Thoracic aorta (tissue), 2 donors: ENCODE data around the gene RNF144A. TPM values are rescaled to one million over a fixed set of nuclear protein-coding genes. Genes with fewer than 3 reads are reported as not detected.

Experiments used
- ATAC-seq: fragments of 150-250 bp; one replicate; pipeline ENCODE4 v1.8.0; 2017; ENCODE audit warnings: low read depth; ENCODE audit not compliant: insufficient number of reproducible peaks, low FRiP score
- DNase-seq: peaks from one replicate; pipeline ENCODE4 v3.0.0-alpha.2; 2020; ENCODE audit warnings: low spot score
- H3K27ac ChIP-seq, 2 donors: fragments of 200-600 bp; sonication (generic); 1 replicate in 1 of 2; 2 replicates in 1 of 2; pipeline ENCODE4 v1.5.1; 2016; ENCODE audit warnings: mild to moderate bottlenecking in 2 of 2, moderate library complexity in 2 of 2
- H3K27me3 ChIP-seq: fragments of 200-600 bp; sonication (generic); replicated peaks from 2 replicates; pipeline ENCODE4 v1.6.0; 2016; ENCODE audit warnings: mild to moderate bottlenecking; ENCODE audit not compliant: insufficient read depth
- H3K36me3 ChIP-seq: fragments of 200-600 bp; sonication (generic); one replicate; pipeline ENCODE4 v1.5.1; 2016
- H3K4me1 ChIP-seq, 2 donors: fragments of 200-600 bp; sonication (generic); 1 replicate in 1 of 2; 2 replicates in 1 of 2; pipeline versions ENCODE4 v1.5.1 to v1.6.0; 2016; ENCODE audit warnings: low read depth in 2 of 2, mild to moderate bottlenecking in 1 of 2; ENCODE audit not compliant: control insufficient read depth in 1 of 2
- H3K4me3 ChIP-seq: fragments of 200-600 bp; sonication (generic); 2 replicates; pipeline ENCODE4 v1.5.1; 2016; ENCODE audit warnings: mild to moderate bottlenecking
- H3K9me3 ChIP-seq: fragments of 200-600 bp; sonication (generic); 2 replicates; pipeline ENCODE4 v1.5.1; 2016
- CTCF ChIP-seq: fragments of 200-600 bp; sonication (generic); IDR thresholded peaks from one replicate; pipeline ENCODE4 v1.5.1; 2019; ENCODE audit warnings: antibody characterized with exemption
- total RNA-seq, 2 donors: library from RNA; depleted of rRNA; stranded (reverse); fragments of >200 nt; gene quantifications; one replicate each; pipeline versions ENCODE4 v1.1.0 to v1.2.3, GENCODE V29; 2016

The RNF144A gene
- total RNA-seq, 2 donors from 2014 or later: 3.4 to 6.2 TPM

- H3K36me3 ChIP-seq: no peaks in the 10 kb centered on the region
- H3K4me3 ChIP-seq: no peak overlapping the region
- H3K27ac ChIP-seq: no peak overlapping the region
- peaks cover 0 to 54% of the 10 kb centered on the region in 2 donors for H3K4me1 ChIP-seq
- no peak for DNase-seq
- no peaks in the 10 kb centered on the region for H3K9me3 ChIP-seq
- H3K27me3 ChIP-seq: no peaks in the 10 kb centered on the region
- ATAC-seq: no peak
- TF ChIP-seq CTCF: no peak
Measured at GRCh38 chr2:7018767-7019166, 101.6 kb downstream of the RNF144A start.

GRCh38 chr2:7019191-7019590 is 102.0 kb downstream of the RNF144A start:
- H3K27ac ChIP-seq: no peak overlapping the region
- H3K9me3 ChIP-seq: no peaks in the 10 kb centered on the region
- ATAC-seq (no peak), DNase-seq (no peak)
- TF ChIP-seq CTCF: no peak
- H3K27me3 ChIP-seq: no peaks in the 10 kb centered on the region
- peaks cover 0 to 54% of the 10 kb centered on the region in 2 donors for H3K4me1 ChIP-seq
- H3K36me3 ChIP-seq: no peaks in the 10 kb centered on the region
- no peak overlapping the region for H3K4me3 ChIP-seq

- Histone ChIP-seq H3K27me3 (no peaks in the 10 kb centered on the region), H3K4me3 (no peak overlapping the region), H3K27ac (no peak overlapping the region), H3K9me3 (no peaks in the 10 kb centered on the region), H3K36me3 (no peaks in the 10 kb centered on the region), H3K4me1 (peaks cover 0 to 50% of the 10 kb centered on the region in 2 donors)
- DNase-seq: no peak
- ATAC-seq: no peak
- TF ChIP-seq CTCF: no peak
Measured at GRCh38 chr2:7020059-7020458, 102.8 kb downstream of the RNF144A start.

DNA sequence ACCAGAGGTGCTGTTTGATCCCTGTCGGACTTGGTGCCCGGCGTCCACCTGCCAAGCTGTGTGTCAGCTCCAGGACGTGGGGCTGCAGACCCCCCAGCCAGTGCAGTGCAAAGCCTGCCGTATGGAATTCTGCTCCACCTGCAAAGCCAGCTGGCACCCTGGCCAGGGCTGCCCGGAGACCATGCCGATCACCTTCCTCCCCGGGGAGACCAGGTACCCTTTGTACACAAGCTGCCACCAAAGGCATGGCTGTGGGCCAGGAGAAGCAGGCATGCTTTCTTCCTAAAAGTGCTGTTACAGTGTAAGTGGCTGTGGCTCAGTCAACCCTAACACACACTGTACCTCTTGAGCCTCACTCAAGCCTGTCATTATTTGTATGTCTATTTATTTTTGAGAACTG is 103.3 kb downstream of the RNF144A start:
- no peaks in the 10 kb centered on the region for H3K9me3 ChIP-seq
- ATAC-seq: no peak
- H3K4me3 ChIP-seq: no peak overlapping the region
- no peak for TF ChIP-seq CTCF
- H3K27ac ChIP-seq: no peak overlapping the region
- DNase-seq: no peak
- H3K4me1 ChIP-seq: peaks cover 0 to 46% of the 10 kb centered on the region in 2 donors
- H3K27me3 ChIP-seq: no peaks in the 10 kb centered on the region
- no peaks in the 10 kb centered on the region for H3K36me3 ChIP-seq

DNA sequence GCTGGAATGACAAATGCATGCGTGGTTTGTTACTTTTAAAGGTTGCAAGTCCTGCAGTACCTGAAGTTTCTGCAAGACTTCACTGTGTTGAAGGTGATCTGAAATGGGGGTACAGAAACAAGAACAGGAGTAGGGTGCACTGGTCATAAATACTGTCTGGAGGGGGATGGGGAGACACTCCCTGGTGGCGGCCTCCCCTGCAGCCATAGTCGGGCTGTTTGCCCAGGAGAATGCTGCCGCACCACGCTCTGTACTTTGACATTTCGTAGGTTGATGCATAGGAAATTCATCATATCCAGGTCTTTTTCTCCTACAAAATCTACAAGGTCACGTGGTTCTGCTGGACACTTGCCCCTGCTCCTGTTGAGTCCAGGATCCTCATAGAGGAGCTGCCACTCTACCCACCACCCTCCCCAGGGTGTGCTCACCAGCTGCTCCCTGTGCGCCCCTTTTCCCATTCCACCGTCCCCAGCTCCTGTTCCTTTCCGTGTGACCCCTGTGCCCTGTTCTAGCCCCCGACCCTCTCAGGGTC is 103.8 kb downstream of the RNF144A start:
- no peak for TF ChIP-seq CTCF
- peaks cover 0 to 41% of the 10 kb centered on the region in 2 donors for H3K4me1 ChIP-seq
- no peak overlapping the region for H3K27ac ChIP-seq
- no peak overlapping the region for H3K4me3 ChIP-seq
- H3K36me3 ChIP-seq: no peaks in the 10 kb centered on the region
- H3K9me3 ChIP-seq: no peaks in the 10 kb centered on the region
- ATAC-seq: no peak
- DNase-seq: no peak
- H3K27me3 ChIP-seq: no peaks in the 10 kb centered on the region
